Measurements from ENCODE around the gene NKPD1. TPM values are rescaled to one million over a fixed set of nuclear protein-coding genes. Genes with fewer than 3 reads are reported as not detected.

The NKPD1 gene
- total RNA-seq, 1 donor: 0.36 TPM

- no peak overlapping the region for H3K4me3 ChIP-seq (ENCODE audit: low read depth, low read length)
- TF ChIP-seq CTCF (IDR thresholded peaks at IDR 0.05; ENCODE audit: insufficient read depth, low read length): no peak
- no peak for DNase-seq (ENCODE audit: low read depth)
Measured at GRCh38 chr19:45130888-45131615, 29.7 kb downstream of the NKPD1 start.

DNA sequence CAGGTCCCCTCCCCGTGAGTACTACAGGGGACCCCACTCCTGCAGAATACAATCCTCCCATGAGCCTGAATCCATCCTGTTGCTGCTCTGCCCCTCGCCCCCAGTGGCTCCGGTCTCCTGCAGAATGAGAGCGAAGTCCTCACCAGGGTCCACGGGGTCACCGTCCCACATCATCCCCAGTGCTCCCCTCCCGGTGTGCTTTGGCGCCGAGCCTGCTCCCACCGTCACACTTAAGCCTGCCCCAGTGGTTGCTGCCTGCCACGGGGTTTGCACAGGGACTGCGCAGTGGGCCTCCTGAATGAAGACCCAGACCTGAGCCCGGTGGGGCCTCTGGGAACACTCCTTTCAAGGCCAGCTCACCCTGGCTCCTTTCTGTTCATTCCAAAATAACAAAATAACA lies 30.5 kb downstream of the NKPD1 start:
- no peak for TF ChIP-seq CTCF (IDR thresholded peaks at IDR 0.05; ENCODE audit: insufficient read depth, low read length)
- H3K4me3 ChIP-seq (ENCODE audit: low read depth, low read length): no peak overlapping the region
- no peak for DNase-seq (ENCODE audit: low read depth)

DNA sequence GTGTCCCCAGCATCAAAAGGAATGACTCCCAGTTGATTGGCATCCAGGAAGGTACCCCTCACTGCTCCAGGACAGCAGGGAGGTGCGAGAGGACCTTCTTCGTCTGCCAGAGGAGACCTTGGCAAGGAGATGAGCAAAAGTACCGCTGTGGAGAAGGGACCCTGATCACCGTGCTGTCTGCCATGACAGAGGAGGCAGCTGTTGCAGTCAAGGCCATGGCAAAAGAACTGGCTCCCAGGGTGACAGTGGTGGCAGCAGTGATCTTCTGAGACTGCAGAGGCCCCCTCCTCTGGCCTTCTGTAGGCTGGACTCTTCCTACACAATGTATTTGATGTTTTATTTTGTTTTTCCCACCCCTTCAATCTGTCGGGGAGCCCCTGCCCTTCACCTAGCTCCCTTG lies 32.0 kb downstream of the NKPD1 start:
- TF ChIP-seq CTCF (IDR thresholded peaks at IDR 0.05; ENCODE audit: insufficient read depth, low read length): no peak
- no peak for DNase-seq (ENCODE audit: low read depth)
- H3K4me3 ChIP-seq (ENCODE audit: low read depth, low read length): no peak overlapping the region

DNA sequence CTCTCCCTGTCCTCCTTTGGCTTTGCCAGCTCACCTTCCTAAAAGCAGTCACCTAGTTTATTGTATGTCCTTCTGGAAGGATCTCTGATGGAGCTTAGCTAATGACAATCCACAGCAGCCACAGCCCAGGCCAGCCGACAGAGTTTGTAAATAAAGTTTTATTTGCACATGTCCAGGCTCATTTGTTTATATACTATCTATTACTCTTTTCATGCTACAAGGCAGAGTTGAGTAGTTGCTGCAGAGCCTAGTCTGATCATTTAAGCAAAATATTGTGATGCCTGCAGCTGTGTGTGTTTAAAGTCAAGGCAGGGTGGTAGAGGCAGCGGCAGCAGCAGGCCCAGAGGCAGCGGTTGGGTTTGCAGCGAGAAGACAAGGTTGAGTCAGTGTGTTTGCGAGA lies 32.6 kb downstream of the NKPD1 start:
- H3K4me3 ChIP-seq (ENCODE audit: low read depth, low read length): no peak overlapping the region
- DNase-seq (ENCODE audit: low read depth): no peak
- TF ChIP-seq CTCF (IDR thresholded peaks at IDR 0.05; ENCODE audit: insufficient read depth, low read length): no peak

DNA sequence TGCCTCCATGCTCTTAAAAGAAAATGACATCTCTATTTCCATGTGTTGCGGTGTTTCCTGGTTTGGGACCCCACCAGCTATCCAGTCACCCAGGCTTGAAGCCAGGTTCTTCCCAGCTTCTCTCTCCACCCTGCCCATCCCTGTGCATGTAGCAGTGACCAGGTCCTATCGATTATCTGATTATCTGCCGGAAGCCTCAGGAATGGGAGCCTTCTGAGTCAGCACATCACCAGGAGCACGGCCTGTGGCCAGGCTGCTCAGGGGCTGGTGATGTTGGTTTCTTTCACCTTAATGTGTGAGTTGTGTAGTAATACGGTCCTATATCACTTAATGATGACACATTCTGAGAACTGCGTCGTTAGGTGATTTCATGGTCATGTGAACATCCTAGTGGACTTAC lies 34.1 kb downstream of the NKPD1 start:
- H3K4me3 ChIP-seq (ENCODE audit: low read depth, low read length): no peak overlapping the region
- no peak for DNase-seq (ENCODE audit: low read depth)
- TF ChIP-seq CTCF (IDR thresholded peaks at IDR 0.05; ENCODE audit: insufficient read depth, low read length): no peak

GRCh38 chr19:45125975-45126493 lies 34.7 kb downstream of the NKPD1 start:
- DNase-seq (ENCODE audit: low read depth): peak; percentile 42
- TF ChIP-seq CTCF (IDR thresholded peaks at IDR 0.05; ENCODE audit: insufficient read depth, low read length): peak; percentile 78
- H3K4me3 ChIP-seq (ENCODE audit: low read depth, low read length): no peak overlapping the region

- no peak for TF ChIP-seq CTCF (IDR thresholded peaks at IDR 0.05; ENCODE audit: insufficient read depth, low read length)
- DNase-seq (ENCODE audit: low read depth): no peak
- no peak overlapping the region for H3K4me3 ChIP-seq (ENCODE audit: low read depth, low read length)
Measured at GRCh38 chr19:45125360-45125759, 35.4 kb downstream of the NKPD1 start.
